ENCODE data around the gene MRPL55.

Gene MRPL55

GRCh38 chr1:228065543-228066347 is 43.4 kb downstream of the MRPL55 start:
- no peak overlapping the region for H3K4me3 ChIP-seq (ENCODE audit: low read length)
- no peak for TF ChIP-seq CTCF (conservative IDR thresholded peaks at IDR 0.05; ENCODE audit: low read length)
- no peak for DNase-seq (ENCODE audit: low read depth)

- H3K4me3 ChIP-seq (ENCODE audit: low read length): no peak overlapping the region
- no peak for DNase-seq (ENCODE audit: low read depth)
- TF ChIP-seq CTCF (conservative IDR thresholded peaks at IDR 0.05; ENCODE audit: low read length): no peak
Observed at GRCh38 chr1:228064741-228065542, 44.2 kb downstream of the MRPL55 start.

- TF ChIP-seq CTCF (conservative IDR thresholded peaks at IDR 0.05; ENCODE audit: low read length): no peak
- no peak for DNase-seq (ENCODE audit: low read depth)
- no peak overlapping the region for H3K4me3 ChIP-seq (ENCODE audit: low read length)
Observed at GRCh38 chr1:228064296-228064695, 44.8 kb downstream of the MRPL55 start.

- H3K4me3 ChIP-seq (ENCODE audit: low read length): no peak overlapping the region
- no peak for TF ChIP-seq CTCF (conservative IDR thresholded peaks at IDR 0.05; ENCODE audit: low read length)
- no peak for DNase-seq (ENCODE audit: low read depth)
Observed at GRCh38 chr1:228063251-228064191, 45.6 kb downstream of the MRPL55 start.

GRCh38 chr1:228062812-228063211 is 46.3 kb downstream of the MRPL55 start:
- no peak for DNase-seq (ENCODE audit: low read depth)
- no peak for TF ChIP-seq CTCF (conservative IDR thresholded peaks at IDR 0.05; ENCODE audit: low read length)
- no peak overlapping the region for H3K4me3 ChIP-seq (ENCODE audit: low read length)

- TF ChIP-seq CTCF (conservative IDR thresholded peaks at IDR 0.05; ENCODE audit: low read length): no peak
- DNase-seq (ENCODE audit: low read depth): no peak
- no peak overlapping the region for H3K4me3 ChIP-seq (ENCODE audit: low read length)
Observed at GRCh38 chr1:228062085-228062791, 46.9 kb downstream of the MRPL55 start.
